ENCODE measurements around the gene ELF2.

DNA sequence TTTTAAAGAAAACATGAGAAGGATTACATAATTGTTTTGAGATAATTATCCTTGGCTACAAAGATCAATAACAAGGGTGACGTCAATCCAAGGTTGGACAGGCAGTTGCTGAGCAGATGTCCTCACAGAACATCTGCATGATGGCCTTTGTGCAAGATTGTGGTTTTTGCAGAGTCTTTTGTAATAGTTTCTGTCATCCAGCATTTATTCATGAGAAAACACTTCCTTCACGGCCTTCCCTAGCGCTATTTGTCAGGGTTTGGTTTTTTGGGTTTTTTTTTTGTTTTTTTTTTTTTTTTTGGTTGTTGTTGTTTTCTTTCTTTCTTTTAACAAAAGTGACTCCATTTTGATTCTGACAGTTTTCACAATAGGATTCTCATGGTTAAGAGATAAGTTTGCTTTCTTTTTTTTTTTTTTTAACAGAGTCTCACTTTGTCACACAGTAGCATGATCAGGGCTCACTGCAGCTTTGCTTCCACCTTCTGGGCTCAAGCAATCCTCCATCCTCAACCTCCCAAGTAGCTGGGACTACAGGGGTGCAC is 31.5 kb upstream of the ELF2 start:
- TF ChIP-seq POLR2A (IDR thresholded peaks at IDR 0.05) = no peak
- TF ChIP-seq, protein P1, sequence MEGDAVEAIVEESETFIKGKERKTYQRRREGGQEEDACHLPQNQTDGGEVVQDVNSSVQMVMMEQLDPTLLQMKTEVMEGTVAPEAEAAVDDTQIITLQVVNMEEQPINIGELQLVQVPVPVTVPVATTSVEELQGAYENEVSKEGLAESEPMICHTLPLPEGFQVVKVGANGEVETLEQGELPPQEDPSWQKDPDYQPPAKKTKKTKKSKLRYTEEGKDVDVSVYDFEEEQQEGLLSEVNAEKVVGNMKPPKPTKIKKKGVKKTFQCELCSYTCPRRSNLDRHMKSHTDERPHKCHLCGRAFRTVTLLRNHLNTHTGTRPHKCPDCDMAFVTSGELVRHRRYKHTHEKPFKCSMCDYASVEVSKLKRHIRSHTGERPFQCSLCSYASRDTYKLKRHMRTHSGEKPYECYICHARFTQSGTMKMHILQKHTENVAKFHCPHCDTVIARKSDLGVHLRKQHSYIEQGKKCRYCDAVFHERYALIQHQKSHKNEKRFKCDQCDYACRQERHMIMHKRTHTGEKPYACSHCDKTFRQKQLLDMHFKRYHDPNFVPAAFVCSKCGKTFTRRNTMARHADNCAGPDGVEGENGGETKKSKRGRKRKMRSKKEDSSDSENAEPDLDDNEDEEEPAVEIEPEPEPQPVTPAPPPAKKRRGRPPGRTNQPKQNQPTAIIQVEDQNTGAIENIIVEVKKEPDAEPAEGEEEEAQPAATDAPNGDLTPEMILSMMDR (IDR thresholded peaks at IDR 0.05) = no peak

All from lower leg skin (tissue), 3 donors.